AG04449 (cell line): ENCODE measurements around the gene BCORL1.

Experiments used
- CTCF ChIA-PET: fragments of 350-600 bp; formaldehyde crosslinking; extraction: SDS; loops from one replicate; lab custom pipeline; 2021; ENCODE audit warnings: antibody characterized with exemption; lab: Yijun Ruan, JAX
- POLR2A ChIA-PET: fragments of 400-600, 350-600 bp; formaldehyde crosslinking; extraction: SDS; loops from one replicate; lab custom pipeline; 2020; ENCODE audit warnings: antibody characterized with exemption, inconsistent platforms; lab: Yijun Ruan, JAX
- DNase-seq: peaks from one replicate; pipeline ENCODE4 v3.0.0-alpha.2; 2010; ENCODE audit warnings: low read depth, low spot score
- H3K4me3 ChIP-seq: 2 replicates; pipeline ENCODE4 v1.5.1; 2011; ENCODE audit warnings: low read depth, mild to moderate bottlenecking, control low read depth, low read length
- TF ChIP-seq, protein P1 (sequence below): IDR thresholded peaks from one replicate; pipeline ENCODE4 v1.5.1; 2011; ENCODE audit warnings: mild to moderate bottlenecking, moderate library complexity, low read length, control low read depth, inconsistent platforms; ENCODE audit not compliant: insufficient read depth; ENCODE audit errors: missing control alignments

BCORL1 gene, protein sequence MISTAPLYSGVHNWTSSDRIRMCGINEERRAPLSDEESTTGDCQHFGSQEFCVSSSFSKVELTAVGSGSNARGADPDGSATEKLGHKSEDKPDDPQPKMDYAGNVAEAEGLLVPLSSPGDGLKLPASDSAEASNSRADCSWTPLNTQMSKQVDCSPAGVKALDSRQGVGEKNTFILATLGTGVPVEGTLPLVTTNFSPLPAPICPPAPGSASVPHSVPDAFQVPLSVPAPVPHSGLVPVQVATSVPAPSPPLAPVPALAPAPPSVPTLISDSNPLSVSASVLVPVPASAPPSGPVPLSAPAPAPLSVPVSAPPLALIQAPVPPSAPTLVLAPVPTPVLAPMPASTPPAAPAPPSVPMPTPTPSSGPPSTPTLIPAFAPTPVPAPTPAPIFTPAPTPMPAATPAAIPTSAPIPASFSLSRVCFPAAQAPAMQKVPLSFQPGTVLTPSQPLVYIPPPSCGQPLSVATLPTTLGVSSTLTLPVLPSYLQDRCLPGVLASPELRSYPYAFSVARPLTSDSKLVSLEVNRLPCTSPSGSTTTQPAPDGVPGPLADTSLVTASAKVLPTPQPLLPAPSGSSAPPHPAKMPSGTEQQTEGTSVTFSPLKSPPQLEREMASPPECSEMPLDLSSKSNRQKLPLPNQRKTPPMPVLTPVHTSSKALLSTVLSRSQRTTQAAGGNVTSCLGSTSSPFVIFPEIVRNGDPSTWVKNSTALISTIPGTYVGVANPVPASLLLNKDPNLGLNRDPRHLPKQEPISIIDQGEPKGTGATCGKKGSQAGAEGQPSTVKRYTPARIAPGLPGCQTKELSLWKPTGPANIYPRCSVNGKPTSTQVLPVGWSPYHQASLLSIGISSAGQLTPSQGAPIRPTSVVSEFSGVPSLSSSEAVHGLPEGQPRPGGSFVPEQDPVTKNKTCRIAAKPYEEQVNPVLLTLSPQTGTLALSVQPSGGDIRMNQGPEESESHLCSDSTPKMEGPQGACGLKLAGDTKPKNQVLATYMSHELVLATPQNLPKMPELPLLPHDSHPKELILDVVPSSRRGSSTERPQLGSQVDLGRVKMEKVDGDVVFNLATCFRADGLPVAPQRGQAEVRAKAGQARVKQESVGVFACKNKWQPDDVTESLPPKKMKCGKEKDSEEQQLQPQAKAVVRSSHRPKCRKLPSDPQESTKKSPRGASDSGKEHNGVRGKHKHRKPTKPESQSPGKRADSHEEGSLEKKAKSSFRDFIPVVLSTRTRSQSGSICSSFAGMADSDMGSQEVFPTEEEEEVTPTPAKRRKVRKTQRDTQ (N-terminal part only)

DNA sequence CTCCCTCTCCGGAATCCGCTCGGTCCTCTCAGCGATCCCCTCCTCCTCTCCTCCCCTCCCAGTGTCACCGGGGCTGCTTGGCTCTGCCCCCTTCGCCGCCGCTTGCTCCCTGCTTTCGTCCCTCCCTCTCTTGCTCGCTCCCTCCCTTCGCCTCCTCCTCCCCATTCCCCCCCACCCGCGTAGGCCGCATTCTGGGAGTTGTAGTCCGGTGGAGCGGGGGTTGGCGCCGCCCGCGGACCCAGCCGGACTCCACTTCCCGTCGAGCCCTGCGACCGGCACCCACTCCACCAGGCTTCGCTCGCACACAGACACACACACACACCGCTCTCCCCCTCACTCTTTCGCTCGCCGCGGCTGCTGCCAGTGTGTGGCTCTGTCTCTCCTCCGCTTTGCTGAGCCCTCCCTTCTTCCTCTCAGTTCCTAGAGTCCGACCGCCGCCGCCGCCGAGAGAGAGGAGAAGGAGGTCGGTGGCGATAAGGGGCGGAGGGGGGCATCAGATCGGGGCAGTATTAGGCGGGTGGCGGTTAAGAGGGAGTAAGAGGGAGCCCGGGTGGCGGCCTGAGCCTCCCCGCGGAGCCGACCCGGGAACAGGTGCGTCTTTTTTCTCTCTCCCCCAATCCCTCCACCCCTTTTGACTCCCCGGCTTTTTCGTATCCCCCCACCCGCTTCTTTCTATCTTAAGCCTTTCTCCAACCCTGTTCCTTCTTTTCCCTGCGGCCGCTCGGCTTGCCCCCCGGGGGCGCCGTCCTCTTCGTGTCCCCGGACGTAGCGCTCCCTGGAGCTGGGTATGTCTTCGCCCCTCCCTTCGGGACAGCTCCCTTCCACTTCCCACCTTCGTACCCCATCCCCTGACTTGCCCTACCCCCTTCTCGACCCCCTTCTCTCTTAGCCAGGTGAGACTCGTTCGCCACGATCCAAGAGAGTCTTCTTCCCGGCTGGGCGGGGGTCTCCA is at the start of gene BCORL1:
Gene BCORL1 (plus strand): TSS at position 336 of the 952 bp plus-strand sequence. CDS start 22,597 bp downstream, outside the sequence.
- POLR2A ChIA-PET = no interaction called here
- CTCF ChIA-PET = interaction anchor here (0.7 to 1.5 kb wide), 2 partner anchors 56 to 58 kb away, joined by 3 read pairs; no protein-coding TSS in a partner anchor
- H3K4me3 ChIP-seq = peak within 1 kb of the TSS; percentile 53; the same call in 1 of the 2 replicates
- TF ChIP-seq, protein P1, sequence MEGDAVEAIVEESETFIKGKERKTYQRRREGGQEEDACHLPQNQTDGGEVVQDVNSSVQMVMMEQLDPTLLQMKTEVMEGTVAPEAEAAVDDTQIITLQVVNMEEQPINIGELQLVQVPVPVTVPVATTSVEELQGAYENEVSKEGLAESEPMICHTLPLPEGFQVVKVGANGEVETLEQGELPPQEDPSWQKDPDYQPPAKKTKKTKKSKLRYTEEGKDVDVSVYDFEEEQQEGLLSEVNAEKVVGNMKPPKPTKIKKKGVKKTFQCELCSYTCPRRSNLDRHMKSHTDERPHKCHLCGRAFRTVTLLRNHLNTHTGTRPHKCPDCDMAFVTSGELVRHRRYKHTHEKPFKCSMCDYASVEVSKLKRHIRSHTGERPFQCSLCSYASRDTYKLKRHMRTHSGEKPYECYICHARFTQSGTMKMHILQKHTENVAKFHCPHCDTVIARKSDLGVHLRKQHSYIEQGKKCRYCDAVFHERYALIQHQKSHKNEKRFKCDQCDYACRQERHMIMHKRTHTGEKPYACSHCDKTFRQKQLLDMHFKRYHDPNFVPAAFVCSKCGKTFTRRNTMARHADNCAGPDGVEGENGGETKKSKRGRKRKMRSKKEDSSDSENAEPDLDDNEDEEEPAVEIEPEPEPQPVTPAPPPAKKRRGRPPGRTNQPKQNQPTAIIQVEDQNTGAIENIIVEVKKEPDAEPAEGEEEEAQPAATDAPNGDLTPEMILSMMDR = no peak
- DNase-seq = peak; percentile 55

DNA sequence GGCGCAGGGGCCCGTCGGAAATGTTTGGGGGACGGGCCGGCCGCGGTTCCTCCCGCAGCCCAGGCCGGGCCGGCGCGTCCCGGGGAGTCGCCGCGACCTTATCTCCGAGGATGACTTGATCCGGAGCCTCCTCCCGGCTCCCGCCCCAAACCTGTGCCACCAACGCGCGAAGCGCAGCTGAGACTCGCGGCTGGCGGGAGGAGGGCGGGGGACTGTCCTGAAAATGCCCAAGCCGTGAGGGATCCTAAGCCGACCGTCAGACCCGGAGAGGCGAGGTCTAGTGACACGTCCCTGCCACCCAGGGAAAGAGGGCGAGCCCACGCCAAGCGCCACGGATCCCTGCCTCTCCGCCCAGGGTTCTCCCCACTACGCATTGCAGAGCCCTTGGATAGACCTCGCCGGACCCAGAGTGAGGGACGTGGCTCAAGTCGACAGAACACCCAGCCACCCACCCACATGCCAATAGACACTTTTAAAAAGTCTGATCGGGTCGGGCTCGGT is 49.6 kb upstream of the BCORL1 start:
- CTCF ChIA-PET = interaction anchor here (0.9 kb wide), 1 partner anchor 128 kb away, joined by 4 read pairs; no protein-coding TSS in a partner anchor

DNA sequence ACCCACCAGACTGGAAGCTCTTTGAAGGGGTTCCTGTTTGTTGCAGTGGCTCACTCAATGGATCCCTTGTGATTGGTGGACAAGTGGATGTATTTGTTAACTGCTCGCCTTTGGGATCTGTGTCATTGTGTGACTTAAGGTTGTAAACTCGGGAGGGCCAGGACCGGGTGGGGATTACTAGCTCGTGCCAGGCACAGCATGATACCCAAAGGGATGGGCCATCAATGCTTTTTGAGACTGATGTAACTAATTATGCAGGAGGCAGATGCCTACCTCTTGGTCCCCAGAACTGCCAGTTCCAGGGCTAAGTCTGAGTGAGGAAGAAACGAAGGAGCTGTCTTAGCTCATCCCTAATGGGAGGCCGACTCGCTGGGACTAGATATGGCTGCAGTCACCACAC is 48.7 kb upstream of the BCORL1 start:
- H3K4me3 ChIP-seq = no peak overlapping the region
- TF ChIP-seq, protein P1 = no peak
- POLR2A ChIA-PET = interaction anchor here (0.6 kb wide), 1 partner anchor 11 kb away, joined by 4 read pairs; no protein-coding TSS in a partner anchor
- CTCF ChIA-PET = interaction anchor here (0.9 kb wide), 1 partner anchor 127 kb away, joined by 4 read pairs; no protein-coding TSS in a partner anchor
- no peak for DNase-seq

More for the DNA sequence above, 49.6 kb upstream of the BCORL1 start:
- POLR2A ChIA-PET = no interaction called here
- TF ChIP-seq, protein P1 = no peak
- no peak for DNase-seq
- peak overlapping the region; percentile 20 for H3K4me3 ChIP-seq

DNA sequence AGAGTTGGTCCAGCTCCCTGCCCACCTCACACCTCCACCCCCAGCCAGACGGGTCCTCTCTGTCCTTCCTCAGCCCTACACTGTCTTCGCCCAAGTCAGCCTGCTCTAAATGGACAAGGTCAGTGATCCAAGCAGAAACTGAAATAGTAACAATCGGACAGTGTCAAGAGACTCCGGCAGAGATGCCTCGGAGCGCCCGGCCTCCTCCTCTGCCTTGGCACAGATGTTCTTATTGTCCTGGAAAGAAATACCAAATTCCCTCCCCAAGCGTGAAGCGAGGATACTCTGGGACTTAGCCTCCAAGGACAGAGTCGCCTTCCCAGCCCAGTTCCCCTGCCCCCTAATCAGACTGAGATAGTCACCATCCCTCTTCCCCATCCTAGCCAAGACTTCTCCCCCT is 48.0 kb upstream of the BCORL1 start:
- no peak for DNase-seq
- TF ChIP-seq, protein P1 = no peak
- H3K4me3 ChIP-seq = no peak overlapping the region
- CTCF ChIA-PET = no interaction called here
- POLR2A ChIA-PET = interaction anchor here (0.6 kb wide), 1 partner anchor 12 kb away, joined by 4 read pairs; no protein-coding TSS in a partner anchor

DNA sequence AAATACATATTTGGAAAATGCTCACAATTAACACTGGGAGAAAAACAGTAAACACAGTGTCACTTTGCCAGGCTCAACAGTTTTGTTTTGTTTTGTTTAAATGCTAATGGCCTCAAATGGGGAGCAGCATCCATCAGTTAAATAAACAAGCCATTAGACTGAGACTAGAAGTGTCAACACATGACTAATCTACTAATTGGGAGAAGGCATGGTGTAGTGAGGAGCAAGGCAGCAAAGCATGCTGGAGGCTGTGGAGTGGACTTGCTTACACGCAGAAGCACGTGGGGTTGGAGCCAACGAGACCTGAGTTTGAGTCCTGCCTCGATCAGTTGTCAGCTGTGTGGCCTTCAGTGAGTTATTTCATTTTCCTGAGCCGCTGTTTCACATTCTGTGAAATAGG is 47.5 kb upstream of the BCORL1 start:
- DNase-seq = no peak
- ChIA-PET CTCF (no interaction called here), POLR2A (no interaction called here)
- TF ChIP-seq, protein P1 = no peak
- no peak overlapping the region for H3K4me3 ChIP-seq
